Panc1 (cell line): ENCODE data around the gene LINGO1. TPM values are rescaled to one million over a fixed set of nuclear protein-coding genes. Genes with fewer than 3 reads are reported as not detected.

Experiments used
- ATAC-seq: fragments of 200-7000 bp; cut with Tn5 transposase; 2 replicates; pipeline ENCODE4 v1.9.1; 2020; ENCODE audit warnings: mild to moderate bottlenecking, moderate library complexity
- BruUV-seq: library from RNA; stranded (reverse); fragments of 400-500 nt; replicated peaks from 2 replicates; lab custom pipeline; 2021; lab: Mats Ljungman, UMichigan
- CTCF ChIA-PET: fragments of 300-600 bp; sonication (Branson Sonifier 250); formaldehyde crosslinking; loops from one replicate; lab custom pipeline; 2022; ENCODE audit warnings: antibody characterized with exemption; lab: Charles Lee
- POLR2A ChIA-PET: fragments of 300-600 bp; sonication (Branson Sonifier 250); formaldehyde crosslinking; loops from one replicate; lab custom pipeline; 2022; ENCODE audit warnings: antibody characterized with exemption; lab: Charles Lee
- DNase-seq: peaks from one replicate; pipeline ENCODE4 v3.0.0-alpha.2; 2010; ENCODE audit warnings: low read depth, low spot score
- H3K27ac ChIP-seq: 2 replicates; pipeline ENCODE4 v1.5.1; 2011; ENCODE audit warnings: mild to moderate bottlenecking, low read length, inconsistent platforms
- H3K27me3 ChIP-seq: fragments of 200-500 bp; sonication (Bioruptor generic); 2 replicates; pipeline ENCODE4 v1.6.0; 2014; ENCODE audit warnings: low read length, inconsistent platforms; ENCODE audit not compliant: control insufficient read depth, insufficient read depth
- H3K36me3 ChIP-seq: fragments of 200-500 bp; sonication (Bioruptor generic); 2 replicates; pipeline ENCODE4 v1.5.1; 2014; ENCODE audit warnings: inconsistent platforms, mild to moderate bottlenecking, low read length, moderate library complexity; ENCODE audit not compliant: control insufficient read depth, insufficient read depth
- H3K4me1 ChIP-seq: 2 replicates; pipeline ENCODE4 v1.5.1; 2011; ENCODE audit warnings: inconsistent platforms, mild to moderate bottlenecking, low read length, moderate library complexity; ENCODE audit not compliant: control insufficient read depth, insufficient read depth
- H3K4me3 ChIP-seq, 2 experiments: 2 replicates each; pipeline ENCODE4 v1.5.1; 2011 to 2012; ENCODE audit warnings: low read depth in 2 of 2, low read length in 2 of 2, mild to moderate bottlenecking in 2 of 2, inconsistent platforms in 1 of 2, moderate library complexity in 1 of 2
- H3K9me3 ChIP-seq: fragments of 200-500 bp; sonication (Bioruptor generic); 2 replicates; pipeline ENCODE4 v1.5.1; 2014; ENCODE audit warnings: low read depth, mild to moderate bottlenecking, inconsistent platforms, low read length, moderate library complexity; ENCODE audit not compliant: control insufficient read depth, insufficient read depth
- POLR2AphosphoS5 ChIP-seq: IDR thresholded peaks from 2 replicates; pipeline ENCODE4 v1.6.1; 2012; ENCODE audit warnings: mild to moderate bottlenecking, low read depth, low read length, moderate library complexity
- SIN3A ChIP-seq: IDR thresholded peaks from 2 replicates; pipeline ENCODE4 v1.6.1; 2012; ENCODE audit warnings: low read depth, mild to moderate bottlenecking, low read length, moderate library complexity, borderline replicate concordance; ENCODE audit not compliant: insufficient read depth
- TCF7L2 ChIP-seq: IDR thresholded peaks from 2 replicates; pipeline ENCODE4 v1.6.1; 2011; ENCODE audit warnings: mild to moderate bottlenecking, low read depth, low read length, inconsistent platforms
- in situ Hi-C: cut with HindIII; loops from 2 replicates; pipeline ENCODE4 v1.10.0; 2016; ENCODE audit warnings: low sequenced_read_pairs, low pct_unique_long_range_greater_than_20kb
- intact Hi-C: fragments of 100-400 bp; cut with micrococcal nuclease; formaldehyde crosslinking; loops from one replicate; pipeline ENCODE4 v1.10.0; 2022; ENCODE audit not compliant: unreplicated experiment
- total RNA-seq: library from RNA; stranded (reverse); gene quantifications from one replicate; pipeline ENCODE4 v1.2.1, GENCODE V29; 2021; ENCODE audit not compliant: unreplicated experiment
- TF ChIP-seq, protein P1 (sequence below), 2 experiments: IDR thresholded peaks; 2 replicates each; pipeline ENCODE4 v1.6.1; 2011 to 2012; ENCODE audit warnings: low read depth in 2 of 2, control low read depth in 1 of 2, low read length in 1 of 2, mild to moderate bottlenecking in 1 of 2, moderate library complexity in 1 of 2; ENCODE audit not compliant: insufficient read depth in 1 of 2
- TF ChIP-seq, protein P2 (sequence below): fragments of 450-650 bp; IDR thresholded peaks from 2 replicates; pipeline ENCODE4 v1.5.1; 2017; ENCODE audit warnings: mild to moderate bottlenecking

Gene LINGO1
- total RNA-seq, 1 experiment from 2014 or later, result 18.2 TPM

DNA sequence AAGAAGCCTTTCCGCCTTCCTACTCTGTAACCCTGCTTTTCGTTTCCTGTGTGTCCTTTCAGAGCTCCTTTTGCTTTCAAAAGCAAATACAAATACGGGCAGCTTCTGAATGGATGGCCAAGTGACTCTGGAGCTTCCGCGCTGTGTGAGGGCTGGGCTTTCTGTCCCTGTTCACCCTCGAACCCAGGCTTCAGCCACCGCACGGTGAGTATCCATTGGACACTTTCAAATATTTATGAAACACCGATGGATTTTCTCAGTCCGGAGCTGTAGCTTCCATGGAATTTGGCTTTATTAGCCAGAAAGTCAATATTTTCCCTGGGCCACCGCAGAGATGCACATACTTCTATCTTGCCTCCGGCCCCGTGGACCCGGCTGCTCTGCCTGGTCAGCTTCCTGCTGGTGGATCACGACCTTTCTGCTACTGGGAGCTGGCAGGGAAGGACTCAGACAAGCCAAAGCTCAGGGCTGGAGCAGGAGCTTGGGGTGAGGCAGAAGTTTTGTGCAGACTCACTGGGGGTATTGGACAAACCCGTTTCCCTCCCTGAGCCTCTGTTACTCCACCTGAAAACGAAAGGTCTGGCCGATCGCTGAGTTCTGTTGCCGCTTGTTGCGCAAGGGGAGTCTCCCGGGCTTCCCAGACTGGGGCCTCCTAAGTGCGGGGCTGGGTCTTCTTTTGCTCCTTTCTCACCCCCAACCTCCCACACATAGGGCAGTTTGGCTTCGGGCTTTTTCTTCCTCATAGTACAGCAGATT is 63.6 kb downstream of the LINGO1 start:
- no peaks in the 10 kb centered on the region for H3K27me3 ChIP-seq
- BruUV-seq, result no TSS peak
- ATAC-seq (peak; percentile 80), DNase-seq (no peak)
- TF ChIP-seq, protein P1, sequence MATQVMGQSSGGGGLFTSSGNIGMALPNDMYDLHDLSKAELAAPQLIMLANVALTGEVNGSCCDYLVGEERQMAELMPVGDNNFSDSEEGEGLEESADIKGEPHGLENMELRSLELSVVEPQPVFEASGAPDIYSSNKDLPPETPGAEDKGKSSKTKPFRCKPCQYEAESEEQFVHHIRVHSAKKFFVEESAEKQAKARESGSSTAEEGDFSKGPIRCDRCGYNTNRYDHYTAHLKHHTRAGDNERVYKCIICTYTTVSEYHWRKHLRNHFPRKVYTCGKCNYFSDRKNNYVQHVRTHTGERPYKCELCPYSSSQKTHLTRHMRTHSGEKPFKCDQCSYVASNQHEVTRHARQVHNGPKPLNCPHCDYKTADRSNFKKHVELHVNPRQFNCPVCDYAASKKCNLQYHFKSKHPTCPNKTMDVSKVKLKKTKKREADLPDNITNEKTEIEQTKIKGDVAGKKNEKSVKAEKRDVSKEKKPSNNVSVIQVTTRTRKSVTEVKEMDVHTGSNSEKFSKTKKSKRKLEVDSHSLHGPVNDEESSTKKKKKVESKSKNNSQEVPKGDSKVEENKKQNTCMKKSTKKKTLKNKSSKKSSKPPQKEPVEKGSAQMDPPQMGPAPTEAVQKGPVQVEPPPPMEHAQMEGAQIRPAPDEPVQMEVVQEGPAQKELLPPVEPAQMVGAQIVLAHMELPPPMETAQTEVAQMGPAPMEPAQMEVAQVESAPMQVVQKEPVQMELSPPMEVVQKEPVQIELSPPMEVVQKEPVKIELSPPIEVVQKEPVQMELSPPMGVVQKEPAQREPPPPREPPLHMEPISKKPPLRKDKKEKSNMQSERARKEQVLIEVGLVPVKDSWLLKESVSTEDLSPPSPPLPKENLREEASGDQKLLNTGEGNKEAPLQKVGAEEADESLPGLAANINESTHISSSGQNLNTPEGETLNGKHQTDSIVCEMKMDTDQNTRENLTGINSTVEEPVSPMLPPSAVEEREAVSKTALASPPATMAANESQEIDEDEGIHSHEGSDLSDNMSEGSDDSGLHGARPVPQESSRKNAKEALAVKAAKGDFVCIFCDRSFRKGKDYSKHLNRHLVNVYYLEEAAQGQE (IDR thresholded peaks at IDR 0.05; ENCODE audit: insufficient read depth in 1 of 2, low read depth in 2 of 2, low read length in 1 of 2), result no peak
- TF ChIP-seq TCF7L2, result peak; percentile 65; the same call in 1 of the 2 replicates
- no peak for TF ChIP-seq SIN3A
- no peak for TF ChIP-seq POLR2AphosphoS5
- in situ Hi-C loops, result no loop called here
- peaks cover 31% of the 10 kb centered on the region for H3K4me1 ChIP-seq
- peak overlapping the region; percentile 27 to 55 for H3K4me3 ChIP-seq
- intact Hi-C loops, result no loop called here
- no peaks in the 10 kb centered on the region for H3K9me3 ChIP-seq
- no peaks in the 10 kb centered on the region for H3K36me3 ChIP-seq
- peak overlapping the region; percentile 81 for H3K27ac ChIP-seq
- ChIA-PET CTCF (interaction anchor here (0.6 to 2.6 kb wide), 4 partner anchors 15 to 65 kb away, joined by 3 to 7 read pairs (median 5); no protein-coding TSS in a partner anchor), POLR2A (no interaction called here)

DNA sequence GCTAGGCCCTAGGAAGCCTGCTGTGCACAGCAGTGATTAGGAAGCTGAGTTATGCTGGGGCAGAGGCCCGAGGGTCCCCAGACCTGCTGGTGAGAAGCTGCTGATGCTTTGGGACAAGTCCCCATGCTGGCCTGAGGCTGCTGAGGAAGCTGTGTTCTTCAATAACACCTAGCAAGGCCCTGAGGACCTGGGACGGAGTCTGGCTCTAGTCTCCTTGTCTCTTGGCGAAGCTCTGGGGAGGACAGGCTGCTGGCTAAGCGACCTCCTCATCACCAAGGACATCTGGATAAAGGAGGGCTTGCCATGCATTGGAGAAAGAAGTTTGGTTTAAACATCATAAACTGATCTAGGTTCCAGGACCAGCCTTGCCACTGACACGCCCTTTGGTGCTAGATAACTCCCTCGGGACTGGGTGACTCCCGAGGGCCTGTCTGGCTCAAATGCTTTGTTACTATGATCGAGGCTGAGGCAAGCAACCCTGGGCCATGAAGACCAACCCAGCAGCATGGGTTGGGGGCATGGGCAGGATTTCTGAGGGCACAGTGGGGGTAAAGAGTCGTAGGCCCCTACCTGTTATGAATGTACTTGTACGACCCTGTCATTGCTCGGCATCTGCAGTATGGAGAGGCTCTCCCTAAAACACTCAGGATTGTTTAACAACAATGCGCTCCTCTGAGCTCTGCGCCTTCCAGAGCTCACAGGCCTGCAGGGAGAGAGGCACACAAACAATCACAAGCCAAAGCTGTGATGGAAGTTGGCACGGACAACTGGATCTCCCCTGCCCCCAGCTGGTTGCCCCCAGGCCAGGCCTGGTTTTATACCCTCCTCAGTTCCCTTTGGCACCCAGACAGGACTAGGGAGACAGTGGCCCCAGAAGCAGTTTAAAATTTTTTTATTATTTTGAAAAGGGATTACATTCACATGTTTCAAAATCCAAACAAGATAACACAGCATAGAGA is 64.4 kb downstream of the LINGO1 start:
- intact Hi-C loops, result no loop called here
- ChIA-PET CTCF (interaction anchor here (1.0 to 2.6 kb wide), 2 partner anchors 25 to 49 kb away, joined by 3 to 7 read pairs; no protein-coding TSS in a partner anchor), POLR2A (no interaction called here)
- DNase-seq (no peak), ATAC-seq (peak; percentile 61)
- Histone ChIP-seq H3K36me3 (no peaks in the 10 kb centered on the region), H3K4me1 (peaks cover 31% of the 10 kb centered on the region), H3K4me3 (peak overlapping the region; percentile 27 to 55; a peak in 3 of 4 replicates), H3K27ac (peak overlapping the region; percentile 81), H3K9me3 (no peaks in the 10 kb centered on the region), H3K27me3 (no peaks in the 10 kb centered on the region)
- BruUV-seq, result no TSS peak
- TF ChIP-seq SIN3A, result no peak
- no peak for TF ChIP-seq TCF7L2
- no peak for TF ChIP-seq POLR2AphosphoS5
- TF ChIP-seq, protein P2, sequence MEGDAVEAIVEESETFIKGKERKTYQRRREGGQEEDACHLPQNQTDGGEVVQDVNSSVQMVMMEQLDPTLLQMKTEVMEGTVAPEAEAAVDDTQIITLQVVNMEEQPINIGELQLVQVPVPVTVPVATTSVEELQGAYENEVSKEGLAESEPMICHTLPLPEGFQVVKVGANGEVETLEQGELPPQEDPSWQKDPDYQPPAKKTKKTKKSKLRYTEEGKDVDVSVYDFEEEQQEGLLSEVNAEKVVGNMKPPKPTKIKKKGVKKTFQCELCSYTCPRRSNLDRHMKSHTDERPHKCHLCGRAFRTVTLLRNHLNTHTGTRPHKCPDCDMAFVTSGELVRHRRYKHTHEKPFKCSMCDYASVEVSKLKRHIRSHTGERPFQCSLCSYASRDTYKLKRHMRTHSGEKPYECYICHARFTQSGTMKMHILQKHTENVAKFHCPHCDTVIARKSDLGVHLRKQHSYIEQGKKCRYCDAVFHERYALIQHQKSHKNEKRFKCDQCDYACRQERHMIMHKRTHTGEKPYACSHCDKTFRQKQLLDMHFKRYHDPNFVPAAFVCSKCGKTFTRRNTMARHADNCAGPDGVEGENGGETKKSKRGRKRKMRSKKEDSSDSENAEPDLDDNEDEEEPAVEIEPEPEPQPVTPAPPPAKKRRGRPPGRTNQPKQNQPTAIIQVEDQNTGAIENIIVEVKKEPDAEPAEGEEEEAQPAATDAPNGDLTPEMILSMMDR, result no peak
- TF ChIP-seq, protein P1 (IDR thresholded peaks at IDR 0.05; ENCODE audit: insufficient read depth in 1 of 2, low read depth in 2 of 2, low read length in 1 of 2), result no peak
- in situ Hi-C loops, result no loop called here
